Transverse colon (tissue), 4 donors: ENCODE measurements around the gene RIC1. TPM values are rescaled to one million over a fixed set of nuclear protein-coding genes. Genes with fewer than 3 reads are reported as not detected.

Source experiments
- DNase-seq: peaks from one replicate; pipeline ENCODE4 v3.0.0-alpha.2; 2019
- H3K27ac ChIP-seq, 4 donors: fragments of 200-600 bp; sonication (generic); 2 replicates each; pipeline ENCODE4 v1.5.1; 2016 to 2018; ENCODE audit warnings: inconsistent platforms in 4 of 4
- H3K27me3 ChIP-seq: fragments of 200-600 bp; sonication (generic); 2 replicates; pipeline ENCODE4 v1.5.1; 2017; ENCODE audit warnings: inconsistent platforms
- H3K36me3 ChIP-seq, 4 donors: fragments of 200-600 bp; sonication (generic); 2 replicates each; pipeline ENCODE4 v1.5.1; 2017 to 2019; ENCODE audit warnings: inconsistent platforms in 4 of 4
- H3K4me1 ChIP-seq, 4 donors: fragments of 200-600 bp; sonication (generic); 2 replicates each; pipeline ENCODE4 v1.5.1; 2017 to 2020; ENCODE audit warnings: inconsistent platforms in 4 of 4
- H3K4me3 ChIP-seq, 4 donors: fragments of 200-600 bp; sonication (generic); 1 replicate in 1 of 4; 2 replicates in 3 of 4; pipeline versions ENCODE4 v1.5.1 to v1.6.1; 2017 to 2019; ENCODE audit warnings: inconsistent platforms in 4 of 4
- H3K9me3 ChIP-seq, 2 donors: fragments of 200-600 bp; sonication (generic); 2 replicates each; pipeline ENCODE4 v1.5.1; 2017 to 2019; ENCODE audit warnings: inconsistent platforms in 2 of 2
- EP300 ChIP-seq: sonication (generic); formaldehyde crosslinking; IDR thresholded peaks from one replicate; pipeline ENCODE4 v1.6.1; 2017; ENCODE audit warnings: antibody characterized with exemption, low read depth
- POLR2A ChIP-seq: fragments of 450-650 bp; IDR thresholded peaks from one replicate; pipeline ENCODE4 v1.6.1; 2016; ENCODE audit warnings: antibody characterized with exemption, mild to moderate bottlenecking, moderate library complexity
- POLR2AphosphoS5 ChIP-seq, 3 donors: sonication (generic); formaldehyde crosslinking; IDR thresholded peaks; one replicate each; pipeline ENCODE4 v1.6.1; 2016; ENCODE audit warnings: antibody characterized with exemption in 3 of 3
- WGBS, 2 donors: methylation state at CpG; one replicate each; pipeline ENCODE4 v1.1.5; 2018; ENCODE audit warnings: low coverage in 1 of 2; 5-methylcytosine and 5-hydroxymethylcytosine counted together
- in situ Hi-C, 4 donors: fragments of 200-750 bp; cut with MboI; loops; one replicate each; pipeline versions ENCODE4 v1.15.0 to v1.15.1; 2017; ENCODE audit warnings: low sequenced_read_pairs in 3 of 4, low pct_ligation_motif_present in 1 of 4, low pct_unique_long_range_greater_than_20kb in 1 of 4
- intact Hi-C: fragments of 100-400 bp; cut with DNase I; formaldehyde crosslinking; loops from one replicate; pipeline ENCODE4 v1.15.1; 2023; ENCODE audit warnings: low total_unique reads
- total RNA-seq, 4 donors: library from RNA; depleted of rRNA; stranded (reverse); fragments of >200 nt; gene quantifications; one replicate each; pipeline ENCODE4 v1.1.0, GENCODE V29; 2016
- TF ChIP-seq, protein P1 (sequence below), 5 experiments: fragments of 200-600 bp in 3 of 5; fragments of 450-650 bp in 2 of 5; sonication (generic) in 3 of 5; IDR thresholded peaks; 1 replicate in 2 of 5; 2 replicates in 3 of 5; pipeline ENCODE4 v1.5.1; 2016 to 2017; ENCODE audit warnings: antibody characterized with exemption in 5 of 5, inconsistent platforms in 3 of 5, mild to moderate bottlenecking in 2 of 5, moderate library complexity in 1 of 5

Gene RIC1
- total RNA-seq, 4 donors from 2014 or later = 22.5 to 93.9 (median 42.8) TPM

DNA sequence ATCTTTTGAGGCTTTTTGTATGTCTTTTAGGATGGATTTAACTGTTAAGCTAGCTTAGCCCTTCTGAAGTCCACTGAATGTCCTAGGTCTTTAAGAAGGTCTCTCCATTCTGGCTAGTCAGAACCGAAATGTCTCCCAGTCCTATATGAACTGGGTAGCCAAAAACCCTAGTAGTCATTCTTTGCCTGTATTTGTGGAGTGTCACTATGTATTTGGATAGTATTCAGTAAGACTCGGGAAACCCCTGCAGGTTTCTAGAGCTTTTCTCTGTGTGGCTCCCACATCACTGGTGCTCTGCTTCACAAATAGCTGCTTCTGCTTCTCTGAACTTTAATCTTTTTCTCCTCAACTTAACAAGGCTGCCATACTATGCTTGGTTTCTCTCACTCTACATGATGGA is 68.0 kb downstream of the RIC1 start:
- in situ Hi-C loops = no loop called here
- DNase-seq = no peak
- TF ChIP-seq POLR2A = no peak
- TF ChIP-seq, protein P1, sequence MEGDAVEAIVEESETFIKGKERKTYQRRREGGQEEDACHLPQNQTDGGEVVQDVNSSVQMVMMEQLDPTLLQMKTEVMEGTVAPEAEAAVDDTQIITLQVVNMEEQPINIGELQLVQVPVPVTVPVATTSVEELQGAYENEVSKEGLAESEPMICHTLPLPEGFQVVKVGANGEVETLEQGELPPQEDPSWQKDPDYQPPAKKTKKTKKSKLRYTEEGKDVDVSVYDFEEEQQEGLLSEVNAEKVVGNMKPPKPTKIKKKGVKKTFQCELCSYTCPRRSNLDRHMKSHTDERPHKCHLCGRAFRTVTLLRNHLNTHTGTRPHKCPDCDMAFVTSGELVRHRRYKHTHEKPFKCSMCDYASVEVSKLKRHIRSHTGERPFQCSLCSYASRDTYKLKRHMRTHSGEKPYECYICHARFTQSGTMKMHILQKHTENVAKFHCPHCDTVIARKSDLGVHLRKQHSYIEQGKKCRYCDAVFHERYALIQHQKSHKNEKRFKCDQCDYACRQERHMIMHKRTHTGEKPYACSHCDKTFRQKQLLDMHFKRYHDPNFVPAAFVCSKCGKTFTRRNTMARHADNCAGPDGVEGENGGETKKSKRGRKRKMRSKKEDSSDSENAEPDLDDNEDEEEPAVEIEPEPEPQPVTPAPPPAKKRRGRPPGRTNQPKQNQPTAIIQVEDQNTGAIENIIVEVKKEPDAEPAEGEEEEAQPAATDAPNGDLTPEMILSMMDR (IDR thresholded peaks at IDR 0.05) = no peak
- TF ChIP-seq EP300 = no peak
- TF ChIP-seq POLR2AphosphoS5 (IDR thresholded peaks at IDR 0.05) = no peak
- no peak overlapping the region for H3K27ac ChIP-seq
- WGBS, 2 donors = 81 to 100% methylated on average over 1 to 2 of the region's 2 CpGs
- no peaks in the 10 kb centered on the region for H3K27me3 ChIP-seq
- no peaks in the 10 kb centered on the region for H3K9me3 ChIP-seq
- intact Hi-C loops = no loop called here
- H3K4me1 ChIP-seq = peaks cover 0 to 4% (median 0%) of the 10 kb centered on the region in 4 donors
- H3K36me3 ChIP-seq = no peaks in the 10 kb centered on the region
- no peak overlapping the region for H3K4me3 ChIP-seq

DNA sequence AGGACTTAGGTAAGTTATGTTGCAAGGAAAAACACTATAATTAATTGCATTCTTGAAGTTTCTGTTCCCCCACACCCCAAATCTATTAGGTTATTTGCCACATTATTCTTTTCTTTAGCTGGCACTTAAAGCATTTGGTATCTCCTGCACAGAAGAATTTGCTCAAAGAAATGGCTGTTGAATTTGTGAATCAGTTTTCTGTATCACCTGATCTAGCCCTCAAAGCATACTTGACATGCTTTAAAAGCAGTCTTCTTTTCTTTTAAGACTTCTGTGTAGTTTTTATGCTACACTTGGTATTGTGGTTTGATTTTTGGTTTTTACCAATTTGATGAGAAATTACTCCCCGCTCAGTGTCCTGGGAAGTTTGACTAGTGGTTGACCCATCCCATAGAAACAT is 69.1 kb downstream of the RIC1 start:
- Histone ChIP-seq H3K36me3 (no peaks in the 10 kb centered on the region), H3K27ac (no peak overlapping the region), H3K4me1 (peaks cover 0 to 4% (median 0%) of the 10 kb centered on the region in 4 donors), H3K4me3 (no peak overlapping the region), H3K27me3 (no peaks in the 10 kb centered on the region), H3K9me3 (no peaks in the 10 kb centered on the region)
- intact Hi-C loops (no loop called here), in situ Hi-C loops (no loop called here)
- TF ChIP-seq, protein P1 (IDR thresholded peaks at IDR 0.05) = no peak
- TF ChIP-seq EP300 (no peak), POLR2AphosphoS5 (IDR thresholded peaks at IDR 0.05) (no peak), POLR2A (no peak)
- no peak for DNase-seq
- WGBS, 2 donors = 100% methylated on average over 1 of the region's 1 CpG

DNA sequence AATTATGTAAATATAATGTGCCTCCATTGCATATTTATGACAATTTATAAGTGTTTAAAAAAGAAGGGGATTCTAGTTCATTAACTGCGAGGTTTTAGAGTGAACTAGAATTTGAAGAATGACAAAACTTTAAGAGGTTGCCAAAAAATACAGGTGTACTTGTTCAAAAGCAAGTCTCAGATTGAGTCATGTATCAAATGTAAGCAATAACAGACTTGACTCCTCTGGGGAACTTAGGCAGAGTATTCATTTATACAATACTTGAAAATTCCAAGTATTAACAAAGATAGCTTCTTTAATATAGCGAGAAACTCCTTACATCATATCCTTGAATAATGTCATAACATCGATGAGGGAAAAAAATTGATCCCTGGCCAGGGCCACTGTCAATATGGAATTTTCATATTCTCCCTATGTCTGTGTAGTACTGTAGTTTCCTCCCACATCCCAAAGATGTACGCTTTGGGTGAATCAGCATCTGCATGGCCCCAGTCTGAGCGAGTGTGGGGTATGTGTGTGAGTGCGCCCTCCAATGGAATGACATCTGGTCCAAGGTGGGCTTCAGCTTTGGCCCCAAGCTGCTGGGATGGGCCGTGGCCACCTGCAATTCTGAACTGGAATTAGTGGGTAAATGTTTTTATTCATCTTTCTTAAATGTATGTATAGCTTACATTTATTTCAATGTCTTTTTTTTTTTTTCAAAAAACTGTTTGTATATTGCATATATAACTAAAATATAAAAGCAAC is 70.1 kb downstream of the RIC1 start:
- Histone ChIP-seq H3K27ac (no peak overlapping the region), H3K4me3 (no peak overlapping the region), H3K4me1 (peaks cover 0 to 4% (median 0%) of the 10 kb centered on the region in 4 donors), H3K36me3 (no peaks in the 10 kb centered on the region), H3K9me3 (no peaks in the 10 kb centered on the region), H3K27me3 (no peaks in the 10 kb centered on the region)
- DNase-seq = no peak
- 86 to 90% methylated on average over 6 to 7 of the region's 7 CpGs for WGBS, 2 donors
- intact Hi-C loops (no loop called here), in situ Hi-C loops (no loop called here)
- no peak for TF ChIP-seq EP300
- TF ChIP-seq POLR2AphosphoS5 (IDR thresholded peaks at IDR 0.05) = no peak
- TF ChIP-seq, protein P1 (IDR thresholded peaks at IDR 0.05) = no peak
- TF ChIP-seq POLR2A = no peak

DNA sequence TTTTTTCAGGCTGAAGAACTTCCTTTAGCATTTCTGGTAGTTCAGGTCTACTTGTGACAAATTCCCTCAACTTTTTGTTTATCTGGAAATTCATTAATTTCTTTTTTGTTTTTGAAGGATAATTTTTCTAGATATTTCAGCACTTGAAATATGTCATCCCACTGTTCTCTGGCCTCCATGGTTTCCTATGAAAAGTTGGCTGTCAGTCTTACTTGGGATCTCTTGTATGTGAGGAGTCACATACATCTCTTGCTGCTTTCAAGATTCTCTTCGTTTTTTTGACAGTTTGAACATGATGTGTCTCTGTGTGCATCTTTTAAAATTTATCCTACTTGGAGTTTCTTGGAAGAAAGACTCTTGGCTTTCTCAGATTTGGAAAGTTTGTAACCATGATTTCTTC is 79.5 kb downstream of the RIC1 start:
- no peak overlapping the region for H3K27ac ChIP-seq
- in situ Hi-C loops (loop anchor here in 1 of 4 donors (10.0 kb wide), 1 partner anchor 64 kb away; no protein-coding TSS in a partner anchor), intact Hi-C loops (no loop called here)
- no peak for TF ChIP-seq POLR2A
- TF ChIP-seq, protein P1 (IDR thresholded peaks at IDR 0.05) = no peak
- TF ChIP-seq EP300 = no peak
- no peak for TF ChIP-seq POLR2AphosphoS5 (IDR thresholded peaks at IDR 0.05)
- H3K9me3 ChIP-seq = peaks cover 18 to 19% of the 10 kb centered on the region in 2 donors
- H3K27me3 ChIP-seq = no peaks in the 10 kb centered on the region
- H3K4me1 ChIP-seq = peaks cover 0 to 6% (median 0%) of the 10 kb centered on the region in 4 donors
- peaks cover 0 to 29% (median 0%) of the 10 kb centered on the region in 4 donors for H3K36me3 ChIP-seq
- no peak overlapping the region for H3K4me3 ChIP-seq
- WGBS, 2 donors = 97 to 100% methylated on average over 1 of the region's 1 CpG
- DNase-seq = no peak
